Activated CD4-positive, alpha-beta T cell treated with anti-CD3 and anti-CD28 coated beads for 36 hours (primary cell): Measurements from ENCODE around the gene SUSD3. TPM values are rescaled to one million over a fixed set of nuclear protein-coding genes. Genes with fewer than 3 reads are reported as not detected.
A peak's percentile ranks its signal among the peaks of the same experiment; 100 is the strongest.

Source experiments
- ATAC-seq: fragments of 200-7000 bp; cut with Tn5 transposase; one replicate; pipeline ENCODE4 v1.10.0; 2021; ENCODE audit warnings: mild to moderate bottlenecking, moderate library complexity
- CTCF ChIA-PET: fragments of 350-600 bp; sonication (Branson Sonifier 250); formaldehyde crosslinking; loops from one replicate; lab custom pipeline; 2021; ENCODE audit warnings: antibody characterized with exemption; lab: Charles Lee
- POLR2A ChIA-PET: fragments of 350-600 bp; sonication (Branson Sonifier 250); formaldehyde crosslinking; loops from one replicate; lab custom pipeline; 2021; ENCODE audit warnings: antibody characterized with exemption, inconsistent platforms; lab: Charles Lee
- DNase-seq: peaks from one replicate; pipeline ENCODE4 v3.0.0-alpha.2; 2020
- H3K27ac Mint-ChIP-seq: one replicate; pipeline ENCODE4 v1.8.0; 2021; ENCODE audit warnings: mixed read lengths
- H3K27me3 Mint-ChIP-seq: one replicate; pipeline ENCODE4 v1.8.0; 2021; ENCODE audit warnings: mixed read lengths
- H3K36me3 Mint-ChIP-seq: one replicate; pipeline ENCODE4 v1.8.0; 2021; ENCODE audit warnings: low read depth, mixed read lengths
- H3K4me1 Mint-ChIP-seq: one replicate; pipeline ENCODE4 v1.8.0; 2021; ENCODE audit warnings: mixed read lengths
- H3K4me3 Mint-ChIP-seq: one replicate; pipeline ENCODE4 v1.8.0; 2021; ENCODE audit warnings: mild to moderate bottlenecking, moderate library complexity, mixed read lengths
- H3K9me3 Mint-ChIP-seq: one replicate; pipeline ENCODE4 v1.8.0; 2021; ENCODE audit warnings: low read depth, mixed read lengths
- intact Hi-C, 2 experiments: fragments of 100-400 bp; cut with DNase I in 1 of 2; cut with micrococcal nuclease in 1 of 2; formaldehyde crosslinking; loops; one replicate each; pipeline versions ENCODE4 v1.14.2 to v1.15.1; 2022 to 2024; cut with DNase I, micrococcal nuclease
- total RNA-seq, 2 experiments: library from RNA; stranded (reverse); gene quantifications; one replicate each; pipeline ENCODE4 v1.2.3, GENCODE V29; 2021

SUSD3 gene
- total RNA-seq, 2 experiments from 2014 or later, result 51.4 to 57.9 TPM

- CTCF ChIA-PET, result interaction anchor here (1.0 kb wide), 1 partner anchor 34 kb away, joined by 3 read pairs; no protein-coding TSS in a partner anchor
- H3K27me3 Mint-ChIP-seq, result no peaks in the 10 kb centered on the region
- H3K36me3 Mint-ChIP-seq, result peaks cover 33% of the 10 kb centered on the region
- H3K27ac Mint-ChIP-seq, result peak overlapping the region; percentile 83
- ATAC-seq (no peak), DNase-seq (no peak)
- peaks cover 60% of the 10 kb centered on the region for H3K4me1 Mint-ChIP-seq
- intact Hi-C loops, result no loop called here
- H3K4me3 Mint-ChIP-seq, result peak overlapping the region; percentile 51
- no peaks in the 10 kb centered on the region for H3K9me3 Mint-ChIP-seq
- POLR2A ChIA-PET, result no interaction called here
Measured at GRCh38 chr9:93127395-93127911, 69.0 kb downstream of the SUSD3 start.

- CTCF ChIA-PET, result interaction anchor here (1.0 kb wide), 1 partner anchor 35 kb away, joined by 3 read pairs; no protein-coding TSS in a partner anchor
- POLR2A ChIA-PET, result no interaction called here
- Mint-ChIP-seq H3K4me1 (peaks cover 67% of the 10 kb centered on the region), H3K27me3 (no peaks in the 10 kb centered on the region), H3K27ac (peak overlapping the region; percentile 59), H3K9me3 (no peaks in the 10 kb centered on the region), H3K36me3 (peaks cover 37% of the 10 kb centered on the region), H3K4me3 (no peak overlapping the region)
- intact Hi-C loops, result no loop called here
- ATAC-seq, result no peak
- no peak for DNase-seq
Measured at GRCh38 chr9:93128011-93128714, 69.7 kb downstream of the SUSD3 start.

- Mint-ChIP-seq H3K36me3 (peaks cover 36% of the 10 kb centered on the region), H3K4me1 (peaks cover 67% of the 10 kb centered on the region), H3K27me3 (no peaks in the 10 kb centered on the region), H3K9me3 (no peaks in the 10 kb centered on the region), H3K27ac (peak overlapping the region; percentile 59), H3K4me3 (no peak overlapping the region)
- DNase-seq, result no peak
- ATAC-seq, result no peak
- ChIA-PET POLR2A (no interaction called here), CTCF (interaction anchor here (2.5 kb wide), 1 partner anchor 20 kb away, joined by 12 read pairs; no protein-coding TSS in a partner anchor)
- intact Hi-C loops, result no loop called here
Measured at GRCh38 chr9:93128715-93129224, 70.3 kb downstream of the SUSD3 start.

GRCh38 chr9:93129286-93129685 lies 70.8 kb downstream of the SUSD3 start:
- ChIA-PET CTCF (interaction anchor here (0.5 to 2.5 kb wide), 4 partner anchors 20 to 1033 kb away, joined by 3 to 12 read pairs (median 4); no protein-coding TSS in a partner anchor), POLR2A (no interaction called here)
- Mint-ChIP-seq H3K4me3 (no peak overlapping the region), H3K27me3 (no peaks in the 10 kb centered on the region), H3K27ac (no peak overlapping the region), H3K4me1 (peaks cover 67% of the 10 kb centered on the region), H3K36me3 (peaks cover 34% of the 10 kb centered on the region), H3K9me3 (no peaks in the 10 kb centered on the region)
- DNase-seq (no peak), ATAC-seq (no peak)
- intact Hi-C loops, result no loop called here

GRCh38 chr9:93129691-93130500 lies 71.4 kb downstream of the SUSD3 start:
- Mint-ChIP-seq H3K27me3 (no peaks in the 10 kb centered on the region), H3K4me3 (no peak overlapping the region), H3K36me3 (peaks cover 28% of the 10 kb centered on the region), H3K4me1 (peaks cover 71% of the 10 kb centered on the region), H3K9me3 (no peaks in the 10 kb centered on the region), H3K27ac (no peak overlapping the region)
- POLR2A ChIA-PET, result no interaction called here
- DNase-seq, result no peak
- no peak for ATAC-seq
- intact Hi-C loops, result no loop called here
- CTCF ChIA-PET, result interaction anchor here (0.5 to 2.5 kb wide), 6 partner anchors 20 to 1032 kb away, joined by 3 to 12 read pairs (median 4); no protein-coding TSS in a partner anchor

- CTCF ChIA-PET, result interaction anchor here (0.7 to 2.5 kb wide), 5 partner anchors 22 to 435 kb away, joined by 3 to 12 read pairs (median 4); no protein-coding TSS in a partner anchor
- DNase-seq (no peak), ATAC-seq (no peak)
- H3K36me3 Mint-ChIP-seq, result peaks cover 23% of the 10 kb centered on the region
- H3K27me3 Mint-ChIP-seq, result no peaks in the 10 kb centered on the region
- intact Hi-C loops, result no loop called here
- no peak overlapping the region for H3K27ac Mint-ChIP-seq
- no peaks in the 10 kb centered on the region for H3K9me3 Mint-ChIP-seq
- POLR2A ChIA-PET, result no interaction called here
- peaks cover 73% of the 10 kb centered on the region for H3K4me1 Mint-ChIP-seq
- H3K4me3 Mint-ChIP-seq, result peak overlapping the region; percentile 88
Measured at GRCh38 chr9:93130861-93131481, 72.5 kb downstream of the SUSD3 start.

- H3K27ac Mint-ChIP-seq, result peak overlapping the region; percentile 85
Measured at GRCh38 chr9:93131599-93132286, 73.2 kb downstream of the SUSD3 start.

GRCh38 chr9:93132287-93132927 lies 73.9 kb downstream of the SUSD3 start:
- intact Hi-C loops, result loop anchor here in 1 of 2 experiments (2.0 kb wide), 1 partner anchor 14 kb away; no protein-coding TSS in a partner anchor
- no peaks in the 10 kb centered on the region for H3K27me3 Mint-ChIP-seq
- POLR2A ChIA-PET, result no interaction called here
- H3K4me1 Mint-ChIP-seq, result peaks cover 65% of the 10 kb centered on the region
- no peak for ATAC-seq
- peaks cover 20% of the 10 kb centered on the region for H3K36me3 Mint-ChIP-seq
- H3K4me3 Mint-ChIP-seq, result peak overlapping the region; percentile 88
- CTCF ChIA-PET, result interaction anchor here (0.6 kb wide), 1 partner anchor 14 kb away, joined by 5 read pairs; no protein-coding TSS in a partner anchor
- H3K27ac Mint-ChIP-seq, result peak overlapping the region; percentile 85
- DNase-seq, result no peak
- H3K9me3 Mint-ChIP-seq, result no peaks in the 10 kb centered on the region

More at GRCh38 chr9:93131599-93132286, 73.2 kb downstream of the SUSD3 start:
- DNase-seq (no peak), ATAC-seq (no peak)
- ChIA-PET CTCF (interaction anchor here (0.6 to 1.2 kb wide), 2 partner anchors 15 to 434 kb away, joined by 4 to 5 read pairs; no protein-coding TSS in a partner anchor), POLR2A (no interaction called here)
- intact Hi-C loops, result loop anchor here in 1 of 2 experiments (2.0 kb wide), 1 partner anchor 15 kb away; no protein-coding TSS in a partner anchor
- Mint-ChIP-seq H3K27me3 (no peaks in the 10 kb centered on the region), H3K36me3 (peaks cover 20% of the 10 kb centered on the region), H3K4me1 (peaks cover 72% of the 10 kb centered on the region), H3K9me3 (no peaks in the 10 kb centered on the region), H3K4me3 (peak overlapping the region; percentile 88)

GRCh38 chr9:93132946-93133680 lies 74.6 kb downstream of the SUSD3 start:
- no peak for ATAC-seq
- Mint-ChIP-seq H3K9me3 (no peaks in the 10 kb centered on the region), H3K36me3 (peaks cover 20% of the 10 kb centered on the region), H3K27me3 (no peaks in the 10 kb centered on the region), H3K4me1 (peaks cover 65% of the 10 kb centered on the region), H3K4me3 (peak overlapping the region; percentile 88), H3K27ac (peak overlapping the region; percentile 85)
- no peak for DNase-seq
- intact Hi-C loops, result loop anchor here in 1 of 2 experiments (2.0 kb wide), 1 partner anchor 14 kb away; no protein-coding TSS in a partner anchor
- CTCF ChIA-PET, result interaction anchor here (1.1 to 1.9 kb wide), 3 partner anchors 11 to 24 kb away, joined by 4 to 8 read pairs (median 4); no protein-coding TSS in a partner anchor
- POLR2A ChIA-PET, result interaction anchor here (1.1 to 1.5 kb wide), 3 partner anchors 17 to 41 kb away, joined by 3 to 6 read pairs (median 6); no protein-coding TSS in a partner anchor
